Measurements from ENCODE around the gene HTR4. TPM values are rescaled to one million over a fixed set of nuclear protein-coding genes. Genes with fewer than 3 reads are reported as not detected.

The HTR4 gene
- polyA plus RNA-seq, 2 of the 4 experiments (the other 2 are of a cell fraction) = not detected

DNA sequence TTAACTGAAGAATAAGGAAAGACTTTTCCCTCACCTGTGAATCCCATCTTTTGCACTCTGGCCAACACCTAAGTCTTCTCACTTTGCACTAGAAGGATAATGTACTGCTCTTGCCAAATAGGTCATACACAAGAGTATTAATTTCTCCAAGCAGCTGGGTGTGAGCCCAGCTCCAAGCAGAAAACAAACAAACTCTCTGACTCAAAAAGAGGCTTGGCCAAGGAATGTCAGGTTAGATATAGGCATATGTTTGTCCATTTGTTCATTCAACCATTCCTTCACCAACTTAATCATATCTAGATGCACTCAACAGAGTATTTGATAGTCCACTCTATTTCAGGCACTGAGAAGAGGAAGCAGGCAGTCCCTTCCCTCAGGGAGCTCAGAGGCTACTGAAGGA lies 84.4 kb downstream of the HTR4 start:
- Histone ChIP-seq H3K27ac (no peak overlapping the region), H3K9me3 (no peaks in the 10 kb centered on the region), H3K4me3 (no peak overlapping the region), H3K4me1 (no peaks in the 10 kb centered on the region), H3K4me2 (no peak overlapping the region)
- DNase-seq (ENCODE audit: low read depth in 1 of 2, low spot score in 1 of 2) (no peak), ATAC-seq (no peak), FAIRE-seq (no peak)
- CTCF ChIA-PET = no interaction called here
- TF ChIP-seq NFE2L2 (conservative IDR thresholded peaks at IDR 0.05; ENCODE audit: low read length) = no peak
- TF ChIP-seq JUN (IDR thresholded peaks at IDR 0.05) = no peak
- no peak for TF ChIP-seq HOXB13 (CRISPR knock-in tag; IDR thresholded peaks at IDR 0.05; ENCODE audit: low read depth)
- TF ChIP-seq POLR2A (IDR thresholded peaks at IDR 0.05; ENCODE audit: low read length) = no peak
- TF ChIP-seq PHF8 (IDR thresholded peaks at IDR 0.05; ENCODE audit: borderline replicate concordance, low read depth) = no peak
- TF ChIP-seq HMGXB4 (CRISPR knock-in tag; IDR thresholded peaks at IDR 0.05; ENCODE audit: borderline replicate concordance) = no peak
- TF ChIP-seq EHF (CRISPR knock-in tag; IDR thresholded peaks at IDR 0.05) = no peak
- no peak for TF ChIP-seq FOXS1 (CRISPR knock-in tag; IDR thresholded peaks at IDR 0.05)
- TF ChIP-seq EP300 (IDR thresholded peaks at IDR 0.05) = no peak
- TF ChIP-seq KDM1A (IDR thresholded peaks at IDR 0.05; ENCODE audit: low read depth) = no peak
- TF ChIP-seq NR3C1 (IDR thresholded peaks at IDR 0.05) = no peak
- no peak for TF ChIP-seq E2F6 (IDR thresholded peaks at IDR 0.05; ENCODE audit: borderline replicate concordance, low read depth)
- no peak for TF ChIP-seq HOXA7 (CRISPR knock-in tag; IDR thresholded peaks at IDR 0.05)
- POLR2A ChIA-PET = no interaction called here

- Histone ChIP-seq H3K9me3 (no peaks in the 10 kb centered on the region), H3K4me2 (no peak overlapping the region), H3K4me3 (no peak overlapping the region), H3K4me1 (no peaks in the 10 kb centered on the region), H3K27ac (no peak overlapping the region)
- TF ChIP-seq RARB (CRISPR knock-in tag; IDR thresholded peaks at IDR 0.05) (no peak), BHLHE40 (IDR thresholded peaks at IDR 0.05; ENCODE audit: low read depth, low read length) (no peak), EP300 (IDR thresholded peaks at IDR 0.05) (no peak), RAD21 (conservative IDR thresholded peaks at IDR 0.05 in 1 of 2, IDR thresholded peaks at IDR 0.05 in 1 of 2) (no peak), REST (IDR thresholded peaks at IDR 0.05) (no peak), RFX5 (IDR thresholded peaks at IDR 0.05) (no peak), RNF2 (IDR thresholded peaks at IDR 0.05; ENCODE audit: borderline replicate concordance, low read depth) (no peak), TP53 (CRISPR knock-in tag; IDR thresholded peaks at IDR 0.05) (no peak), PHF8 (IDR thresholded peaks at IDR 0.05; ENCODE audit: borderline replicate concordance, low read depth) (no peak), NPAS2 (CRISPR knock-in tag; IDR thresholded peaks at IDR 0.05; ENCODE audit: borderline replicate concordance) (no peak), FOSL2 (IDR thresholded peaks at IDR 0.05) (no peak), FOSL2 (CRISPR knock-in tag; IDR thresholded peaks at IDR 0.05) (no peak), ZNF302 (CRISPR knock-in tag; IDR thresholded peaks at IDR 0.05) (no peak), HOXB5 (CRISPR knock-in tag; IDR thresholded peaks at IDR 0.05) (no peak), KDM5A (IDR thresholded peaks at IDR 0.05) (no peak)
- TF ChIP-seq, protein P1, sequence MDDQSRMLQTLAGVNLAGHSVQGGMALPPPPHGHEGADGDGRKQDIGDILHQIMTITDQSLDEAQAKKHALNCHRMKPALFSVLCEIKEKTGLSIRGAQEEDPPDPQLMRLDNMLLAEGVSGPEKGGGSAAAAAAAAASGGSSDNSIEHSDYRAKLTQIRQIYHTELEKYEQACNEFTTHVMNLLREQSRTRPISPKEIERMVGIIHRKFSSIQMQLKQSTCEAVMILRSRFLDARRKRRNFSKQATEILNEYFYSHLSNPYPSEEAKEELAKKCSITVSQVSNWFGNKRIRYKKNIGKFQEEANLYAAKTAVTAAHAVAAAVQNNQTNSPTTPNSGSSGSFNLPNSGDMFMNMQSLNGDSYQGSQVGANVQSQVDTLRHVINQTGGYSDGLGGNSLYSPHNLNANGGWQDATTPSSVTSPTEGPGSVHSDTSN (IDR thresholded peaks at IDR 0.05) = no peak
- DNase-seq (ENCODE audit: low read depth in 1 of 2, low spot score in 1 of 2) = no peak
- WGBS (ENCODE audit: missing lambda C conversion rate) = under 1% methylated on average over 3 of the region's 3 CpGs
- ChIA-PET POLR2A (no interaction called here), CTCF (interaction anchor here (0.7 to 1.6 kb wide), 2 partner anchors 9 to 166 kb away, joined by 3 to 6 read pairs; no protein-coding TSS in a partner anchor)
- no peak for FAIRE-seq
- ATAC-seq = no peak
Observed at GRCh38 chr5:148565148-148565547, 89.2 kb downstream of the HTR4 start.
